D721Med (cell line): Measurements from ENCODE around the gene LIMD2.

Experiments used
- DNase-seq: peaks from one replicate; pipeline ENCODE4 v3.0.0; 2011; ENCODE audit warnings: low spot score; ENCODE audit not compliant: insufficient read length
- FAIRE-seq: peaks from 2 replicates; lab custom pipeline; 2011; peaks lifted over from hg19 to GRCh38; lab: Jason Lieb, UNC
- TF ChIP-seq, protein P1 (sequence below): IDR thresholded peaks from 2 replicates; pipeline ENCODE4 v1.5.1; 2012; ENCODE audit warnings: mild to moderate bottlenecking, control low read depth; ENCODE audit not compliant: insufficient read depth; ENCODE audit errors: missing control alignments

LIMD2 gene

DNA sequence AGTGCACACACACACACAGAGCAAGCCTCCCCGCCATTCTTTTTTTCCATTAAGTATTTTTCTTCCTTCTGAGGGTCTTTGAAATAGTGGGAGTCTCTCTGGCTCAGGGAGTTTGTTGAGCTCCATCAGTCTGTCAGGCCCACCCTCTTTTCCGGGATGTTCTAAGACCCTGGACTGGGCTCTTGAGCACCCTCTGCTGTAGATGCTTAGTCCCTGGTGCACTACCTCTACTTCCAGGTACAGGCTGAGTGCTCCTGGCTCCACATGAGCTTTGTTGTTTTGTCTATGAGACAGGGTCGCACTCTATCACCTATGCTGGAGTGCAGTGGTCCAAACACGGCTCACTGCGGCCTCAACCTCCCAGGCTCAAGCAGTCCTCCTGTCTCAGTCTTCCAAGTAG is 20.7 kb downstream of the LIMD2 start:
- TF ChIP-seq, protein P1, sequence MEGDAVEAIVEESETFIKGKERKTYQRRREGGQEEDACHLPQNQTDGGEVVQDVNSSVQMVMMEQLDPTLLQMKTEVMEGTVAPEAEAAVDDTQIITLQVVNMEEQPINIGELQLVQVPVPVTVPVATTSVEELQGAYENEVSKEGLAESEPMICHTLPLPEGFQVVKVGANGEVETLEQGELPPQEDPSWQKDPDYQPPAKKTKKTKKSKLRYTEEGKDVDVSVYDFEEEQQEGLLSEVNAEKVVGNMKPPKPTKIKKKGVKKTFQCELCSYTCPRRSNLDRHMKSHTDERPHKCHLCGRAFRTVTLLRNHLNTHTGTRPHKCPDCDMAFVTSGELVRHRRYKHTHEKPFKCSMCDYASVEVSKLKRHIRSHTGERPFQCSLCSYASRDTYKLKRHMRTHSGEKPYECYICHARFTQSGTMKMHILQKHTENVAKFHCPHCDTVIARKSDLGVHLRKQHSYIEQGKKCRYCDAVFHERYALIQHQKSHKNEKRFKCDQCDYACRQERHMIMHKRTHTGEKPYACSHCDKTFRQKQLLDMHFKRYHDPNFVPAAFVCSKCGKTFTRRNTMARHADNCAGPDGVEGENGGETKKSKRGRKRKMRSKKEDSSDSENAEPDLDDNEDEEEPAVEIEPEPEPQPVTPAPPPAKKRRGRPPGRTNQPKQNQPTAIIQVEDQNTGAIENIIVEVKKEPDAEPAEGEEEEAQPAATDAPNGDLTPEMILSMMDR: no peak
- FAIRE-seq (no peak), DNase-seq (no peak)

DNA sequence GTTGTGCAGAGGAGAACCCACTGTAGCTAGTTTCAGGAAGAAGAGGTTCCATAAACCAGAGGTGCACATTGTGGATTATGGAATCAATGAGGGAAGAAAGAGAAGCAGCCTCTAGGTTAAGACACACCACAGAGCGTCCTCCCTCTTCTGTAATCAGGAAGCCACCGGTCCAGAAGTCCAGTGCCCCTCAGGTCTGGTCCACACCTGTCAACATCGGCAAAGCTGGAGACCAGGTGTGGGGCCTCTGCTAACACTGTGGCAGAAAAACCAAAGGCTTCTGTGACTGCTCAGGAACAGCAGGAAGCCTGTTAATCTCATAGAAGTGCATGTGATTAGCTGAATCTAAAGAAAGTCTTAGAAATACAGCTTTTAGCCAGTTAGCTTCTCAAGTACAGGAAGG is 23.3 kb downstream of the LIMD2 start:
- DNase-seq: no peak

DNA sequence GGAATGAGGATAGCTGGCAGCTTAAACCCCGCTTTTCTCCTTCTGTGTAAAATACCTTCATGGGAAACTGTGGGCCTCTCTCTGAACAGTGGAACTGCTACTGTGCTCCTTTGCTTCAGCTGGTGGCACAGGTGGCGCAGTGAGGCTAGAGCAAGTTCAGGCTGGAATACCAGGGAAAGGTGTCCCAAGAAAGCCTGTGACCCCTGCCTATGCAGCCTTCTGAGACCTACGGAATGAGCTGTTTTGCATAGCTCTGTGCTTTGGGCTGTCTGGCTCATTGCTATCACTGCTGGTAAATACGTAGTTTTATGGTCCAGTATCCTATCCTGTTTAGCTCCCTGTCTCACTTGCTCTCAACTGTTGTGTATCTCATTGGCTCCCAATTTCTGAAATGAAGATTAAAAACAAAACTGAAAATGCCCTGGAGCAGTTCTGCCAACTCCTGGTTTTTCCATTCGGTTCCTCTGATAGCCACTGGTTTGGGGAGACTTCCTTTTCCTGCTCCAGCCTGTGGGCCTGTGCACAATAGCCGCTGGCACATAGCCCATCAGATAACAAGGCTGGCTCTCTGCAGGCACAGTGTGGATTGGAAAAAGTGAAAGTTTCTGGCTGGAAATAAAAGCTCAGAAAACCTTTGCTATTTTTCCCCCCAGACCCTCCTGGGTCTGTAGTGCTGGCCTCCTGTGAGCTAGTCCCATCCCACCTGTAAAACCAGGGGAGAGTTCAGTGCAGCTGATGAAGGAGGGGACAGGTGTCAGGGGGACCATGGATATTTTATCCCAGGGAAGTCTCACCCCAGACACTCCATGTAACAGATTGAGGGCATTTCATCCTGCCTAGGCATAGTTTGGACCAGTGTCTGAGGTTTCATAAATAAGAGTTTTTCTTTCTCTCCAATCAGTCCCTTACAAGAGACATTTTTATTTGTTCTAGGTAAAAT is 24.0 kb downstream of the LIMD2 start:
- no peak for FAIRE-seq
- DNase-seq: no peak
- TF ChIP-seq, protein P1: no peak

More for the DNA sequence above, 23.3 kb downstream of the LIMD2 start:
- TF ChIP-seq, protein P1: no peak
- FAIRE-seq: no peak

DNA sequence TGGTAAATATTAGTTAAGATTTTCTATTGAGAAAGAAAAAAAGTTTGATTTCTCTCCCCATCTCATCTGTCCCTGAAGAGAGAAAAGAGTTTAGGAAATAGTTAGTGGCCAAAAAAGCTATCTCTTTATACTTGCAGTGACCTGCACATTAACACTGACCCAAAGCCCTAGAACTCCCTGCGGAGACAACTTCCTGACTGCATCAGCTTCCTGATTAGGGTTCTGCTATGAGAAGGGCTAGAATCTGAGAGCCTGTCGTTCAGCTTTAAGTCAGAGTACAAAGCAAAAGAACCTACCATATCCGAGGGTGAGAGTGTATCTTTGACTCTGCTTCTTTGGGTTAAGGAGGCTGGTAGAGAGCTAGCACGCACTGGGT is 24.7 kb downstream of the LIMD2 start:
- DNase-seq (no peak), FAIRE-seq (no peak)
- TF ChIP-seq, protein P1: no peak

DNA sequence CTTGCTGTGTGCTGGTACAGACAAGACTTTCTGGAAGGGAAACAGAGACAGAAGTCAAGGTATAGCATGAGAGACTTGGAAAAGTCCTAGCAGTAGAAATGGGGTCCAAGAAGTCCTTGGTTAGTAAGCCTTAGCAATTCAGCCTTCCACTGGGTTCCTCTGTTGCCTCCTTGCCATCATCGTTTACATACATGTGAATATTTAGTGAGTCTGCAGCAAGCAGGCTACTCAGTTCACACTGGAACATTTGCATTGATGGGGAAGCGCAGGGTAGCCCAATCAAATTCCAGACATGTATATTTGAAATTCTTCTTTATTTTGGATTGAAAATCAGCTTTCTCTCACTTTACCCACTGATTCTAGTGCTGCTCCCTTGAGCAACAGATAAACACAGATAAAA is 27.1 kb downstream of the LIMD2 start:
- TF ChIP-seq, protein P1: no peak
- FAIRE-seq (no peak), DNase-seq (no peak)

DNA sequence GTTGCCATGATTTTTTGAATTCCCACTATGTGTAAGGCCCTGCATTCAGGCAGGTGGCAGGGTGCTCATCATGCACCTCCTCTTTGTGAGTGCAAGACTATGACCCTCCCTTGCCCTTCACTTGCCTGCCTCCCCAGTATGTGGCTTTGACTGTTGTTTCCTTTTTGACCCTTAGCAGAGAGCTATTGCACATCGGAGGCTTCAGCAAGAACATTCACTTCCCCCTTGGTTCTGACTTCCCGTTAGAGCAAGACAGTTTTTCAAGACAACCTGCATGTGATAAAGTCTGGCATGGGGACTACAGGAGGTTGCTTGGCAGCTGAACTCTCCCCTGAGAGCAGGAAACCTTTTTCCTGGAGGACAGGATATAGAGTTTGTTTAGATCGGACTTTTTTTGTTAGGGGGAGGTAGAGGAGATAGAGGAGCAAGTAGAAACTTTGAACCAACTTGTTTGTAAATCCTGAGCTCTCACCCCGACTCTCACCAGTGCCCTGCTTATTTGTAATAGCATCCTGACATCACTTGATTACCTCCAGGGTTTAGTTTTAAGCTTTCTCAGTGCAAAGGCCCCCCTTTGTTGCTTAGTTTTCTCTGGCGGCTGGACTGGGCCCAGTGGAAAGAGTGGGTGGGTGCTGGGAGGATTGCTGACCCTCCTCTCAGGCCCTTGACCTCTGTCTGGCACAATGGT is 34.3 kb downstream of the LIMD2 start:
- TF ChIP-seq, protein P1: no peak
- DNase-seq (no peak), FAIRE-seq (no peak)
